ENCODE measurements around the gene PRRT4. TPM values are rescaled to one million over a fixed set of nuclear protein-coding genes. Genes with fewer than 3 reads are reported as not detected.

PRRT4 gene
- total RNA-seq, 1 experiment from 2014 or later = 0.91 TPM

GRCh38 chr7:128398016-128398840 is 36.7 kb upstream of the PRRT4 start:
- in situ Hi-C loops (cut with HindIII; ENCODE audit: low pct_unique_long_range_greater_than_20kb, low sequenced_read_pairs) = no loop called here
- peak; percentile 29 for DNase-seq (ENCODE audit: low read depth)

GRCh38 chr7:128396357-128396756 is 34.9 kb upstream of the PRRT4 start:
- DNase-seq (ENCODE audit: low read depth) = no peak
- in situ Hi-C loops (cut with HindIII; ENCODE audit: low pct_unique_long_range_greater_than_20kb, low sequenced_read_pairs) = no loop called here

DNA sequence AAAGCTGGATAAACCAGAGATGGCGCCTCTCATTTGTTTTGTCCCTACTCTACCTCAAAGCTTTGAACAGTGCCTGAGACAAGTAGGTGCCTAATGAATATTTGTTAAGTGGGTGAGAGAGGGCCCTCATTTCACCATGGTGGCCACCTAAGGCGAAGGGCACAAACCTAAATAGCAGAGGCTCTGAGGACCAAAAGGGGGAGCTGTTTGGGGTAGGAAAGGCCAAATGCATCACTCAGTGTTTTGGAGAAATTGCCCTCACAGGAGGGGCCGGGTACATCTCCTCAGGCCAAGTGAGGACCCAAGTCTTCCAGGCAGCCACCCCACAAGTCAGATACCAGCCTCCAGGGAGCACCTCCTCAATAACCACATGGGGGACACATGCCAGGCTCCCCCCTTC is 34.3 kb upstream of the PRRT4 start:
- in situ Hi-C loops (cut with HindIII; ENCODE audit: low pct_unique_long_range_greater_than_20kb, low sequenced_read_pairs) = no loop called here
- no peak for DNase-seq (ENCODE audit: low read depth)

DNA sequence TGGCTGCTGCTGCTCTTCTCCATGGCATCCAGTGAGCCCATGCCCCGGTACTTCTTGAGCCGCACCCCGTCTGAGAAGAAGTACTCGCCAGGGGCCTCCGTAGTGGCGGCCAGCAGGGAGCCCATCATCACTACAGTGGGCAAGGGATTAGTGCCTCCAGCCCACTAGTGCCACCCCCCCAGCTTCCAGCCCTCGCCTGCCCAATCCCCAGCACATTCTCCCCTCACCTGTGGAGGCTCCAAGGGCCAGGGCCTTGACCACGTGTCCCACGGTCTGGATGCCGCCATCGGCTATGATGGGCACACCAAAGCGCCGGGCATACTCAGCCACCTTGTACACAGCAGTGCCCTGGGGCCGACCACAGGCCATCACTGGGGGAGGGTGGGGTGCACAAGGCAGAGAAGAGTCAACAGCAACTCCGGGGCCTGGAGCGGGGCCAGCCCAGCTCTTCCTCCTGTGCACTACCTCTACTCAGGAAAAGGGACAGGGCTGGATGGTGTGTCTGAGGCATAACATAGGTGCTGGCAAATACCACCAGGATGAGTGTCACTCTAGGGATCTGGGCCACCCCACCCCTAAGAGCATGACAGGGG is 33.5 kb upstream of the PRRT4 start:
- no peak for DNase-seq (ENCODE audit: low read depth)
- in situ Hi-C loops (cut with HindIII; ENCODE audit: low pct_unique_long_range_greater_than_20kb, low sequenced_read_pairs) = no loop called here

GRCh38 chr7:128393526-128394330 is 32.2 kb upstream of the PRRT4 start:
- no peak for DNase-seq (ENCODE audit: low read depth)
- in situ Hi-C loops (cut with HindIII; ENCODE audit: low pct_unique_long_range_greater_than_20kb, low sequenced_read_pairs) = no loop called here

DNA sequence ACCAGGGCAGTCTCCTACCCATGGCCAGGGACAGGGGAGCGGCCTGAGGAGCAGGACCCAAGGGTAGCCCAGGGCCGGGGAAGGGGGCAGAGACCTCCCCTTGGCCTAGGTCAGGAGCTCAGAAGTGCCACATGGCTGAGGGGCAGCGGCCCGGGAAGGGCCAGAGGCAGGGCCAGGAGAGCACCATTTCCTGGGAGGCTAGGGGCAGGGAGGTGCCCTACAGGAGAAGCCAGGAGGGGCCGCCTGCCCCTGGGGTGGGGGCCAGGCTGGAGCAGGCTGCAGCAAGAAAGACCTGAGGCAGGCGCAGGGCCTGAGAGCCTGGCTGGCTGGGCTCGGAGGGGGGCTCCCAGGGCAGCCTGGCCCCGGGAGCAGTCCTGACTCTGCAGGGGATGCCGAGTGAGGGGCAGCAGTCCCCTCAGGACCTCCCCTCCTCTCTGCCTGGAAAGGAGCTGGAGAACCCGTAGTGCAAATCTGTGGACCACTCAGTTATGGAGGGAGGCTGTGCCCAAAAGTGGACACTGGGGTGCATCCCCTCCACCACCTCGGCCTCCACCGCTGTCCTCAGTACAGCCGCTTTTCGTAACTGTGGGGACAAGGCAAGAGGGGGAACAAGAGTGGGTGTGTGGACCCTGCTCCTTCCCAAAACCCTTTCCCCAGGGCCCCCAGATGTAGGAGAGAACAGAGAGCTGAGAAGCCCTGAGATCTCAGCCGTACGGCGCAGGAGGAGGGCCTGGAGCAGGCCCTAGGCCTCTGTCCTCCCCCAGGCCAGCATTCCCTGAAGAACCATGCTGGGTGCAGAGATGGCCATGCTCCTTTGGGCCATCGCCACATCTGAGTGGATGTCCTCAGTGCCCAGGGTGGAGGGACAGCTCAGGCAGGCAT is 31.2 kb upstream of the PRRT4 start:
- in situ Hi-C loops (cut with HindIII; ENCODE audit: low pct_unique_long_range_greater_than_20kb, low sequenced_read_pairs) = no loop called here
- no peak for DNase-seq (ENCODE audit: low read depth)

DNA sequence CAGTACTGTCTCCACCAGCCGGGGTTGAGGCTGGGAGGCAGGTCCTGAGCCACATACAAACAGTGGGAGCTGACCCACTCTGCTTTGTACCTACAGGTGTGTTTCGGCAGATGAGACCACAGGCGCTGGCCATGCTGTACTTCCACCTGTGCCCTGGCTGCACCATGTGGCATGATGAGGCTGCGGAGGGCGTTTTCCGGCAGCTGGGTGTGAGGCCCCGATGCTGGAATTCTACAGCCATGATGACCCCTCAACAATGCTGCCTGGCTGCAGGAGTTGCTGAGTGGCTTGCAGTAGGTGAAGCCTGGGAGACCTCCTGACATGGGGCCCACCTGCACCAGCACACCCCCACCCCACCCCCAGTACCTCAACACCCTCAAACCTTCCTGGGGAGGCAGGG is 30.3 kb upstream of the PRRT4 start:
- in situ Hi-C loops (cut with HindIII; ENCODE audit: low pct_unique_long_range_greater_than_20kb, low sequenced_read_pairs) = no loop called here

GRCh38 chr7:128390871-128391565 is 29.5 kb upstream of the PRRT4 start:
- DNase-seq (ENCODE audit: low read depth) = no peak
- in situ Hi-C loops (cut with HindIII; ENCODE audit: low pct_unique_long_range_greater_than_20kb, low sequenced_read_pairs) = no loop called here

More for the DNA sequence above, 30.3 kb upstream of the PRRT4 start:
- DNase-seq (ENCODE audit: low read depth) = no peak

- in situ Hi-C loops (cut with HindIII; ENCODE audit: low pct_unique_long_range_greater_than_20kb, low sequenced_read_pairs) = no loop called here
- DNase-seq (ENCODE audit: low read depth) = no peak
These were observed 28.3 kb upstream of the PRRT4 start for GRCh38 chr7:128389618-128390329.

GRCh38 chr7:128389085-128389617 is 27.7 kb upstream of the PRRT4 start:
- in situ Hi-C loops (cut with HindIII; ENCODE audit: low pct_unique_long_range_greater_than_20kb, low sequenced_read_pairs) = no loop called here
- no peak for DNase-seq (ENCODE audit: low read depth)

DNA sequence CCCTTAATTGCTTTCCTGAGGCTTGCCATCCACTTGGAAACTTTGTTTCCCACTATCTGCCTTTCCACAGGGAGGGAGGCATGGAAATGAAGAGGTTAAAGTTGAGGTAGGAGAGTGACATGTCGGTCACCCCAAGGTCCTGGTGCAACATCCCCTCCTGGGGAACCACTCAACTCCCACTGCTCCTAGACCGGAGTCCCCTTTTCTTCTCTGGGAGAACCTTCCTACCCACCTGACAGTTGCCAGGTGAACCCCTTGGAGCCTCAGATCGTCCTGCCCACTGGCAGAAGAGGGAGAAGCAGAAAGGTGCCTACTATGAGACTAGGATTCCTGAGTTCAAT is 26.6 kb upstream of the PRRT4 start:
- DNase-seq (ENCODE audit: low read depth) = no peak
- in situ Hi-C loops (cut with HindIII; ENCODE audit: low pct_unique_long_range_greater_than_20kb, low sequenced_read_pairs) = no loop called here

DNA sequence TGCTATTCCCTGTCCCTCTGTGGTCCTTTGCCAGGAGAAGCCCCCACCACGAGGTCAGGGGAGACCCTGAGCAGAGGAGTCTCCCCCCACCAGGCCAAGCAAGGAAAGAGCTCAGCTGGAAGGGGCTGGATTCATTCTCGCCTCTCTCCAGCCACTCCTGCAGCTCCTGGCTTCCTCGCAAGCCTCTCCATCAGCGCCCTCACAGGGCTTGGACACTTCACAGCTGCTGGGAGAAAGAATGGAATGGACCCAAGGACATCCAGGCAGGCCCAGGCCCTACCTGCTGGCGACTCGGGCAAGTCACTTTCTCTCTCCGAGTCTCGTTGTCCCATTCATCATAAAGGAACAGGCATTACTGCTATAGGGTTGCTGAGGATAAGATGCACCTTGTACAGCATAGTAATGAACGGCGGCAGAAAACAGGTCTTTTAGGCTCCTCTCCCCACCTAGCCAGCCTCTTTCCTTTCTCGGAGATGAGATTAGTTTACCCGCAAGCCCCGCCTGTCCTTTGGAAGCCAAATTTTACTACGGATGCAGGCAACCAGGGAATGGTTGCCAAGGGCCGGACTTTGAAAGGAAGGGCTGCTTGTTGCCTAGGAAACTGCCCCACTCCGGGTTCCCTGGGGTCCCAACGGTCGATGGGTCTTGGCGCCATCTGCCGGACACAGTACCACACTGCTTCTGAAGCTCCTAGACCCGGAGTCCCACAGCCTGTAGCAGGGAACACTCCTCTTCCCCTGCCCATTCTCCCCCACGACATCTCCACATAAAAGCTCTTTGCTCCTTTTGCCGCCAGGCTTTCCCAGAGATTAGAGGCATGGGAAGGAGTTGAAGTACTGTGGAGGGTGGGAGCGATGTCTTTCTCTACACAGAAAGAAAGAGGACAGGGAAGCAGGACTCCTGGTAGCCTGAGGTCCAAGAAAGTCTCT is 26.0 kb upstream of the PRRT4 start:
- in situ Hi-C loops (cut with HindIII; ENCODE audit: low pct_unique_long_range_greater_than_20kb, low sequenced_read_pairs) = no loop called here
- peak; percentile 30 for DNase-seq (ENCODE audit: low read depth)

DNA sequence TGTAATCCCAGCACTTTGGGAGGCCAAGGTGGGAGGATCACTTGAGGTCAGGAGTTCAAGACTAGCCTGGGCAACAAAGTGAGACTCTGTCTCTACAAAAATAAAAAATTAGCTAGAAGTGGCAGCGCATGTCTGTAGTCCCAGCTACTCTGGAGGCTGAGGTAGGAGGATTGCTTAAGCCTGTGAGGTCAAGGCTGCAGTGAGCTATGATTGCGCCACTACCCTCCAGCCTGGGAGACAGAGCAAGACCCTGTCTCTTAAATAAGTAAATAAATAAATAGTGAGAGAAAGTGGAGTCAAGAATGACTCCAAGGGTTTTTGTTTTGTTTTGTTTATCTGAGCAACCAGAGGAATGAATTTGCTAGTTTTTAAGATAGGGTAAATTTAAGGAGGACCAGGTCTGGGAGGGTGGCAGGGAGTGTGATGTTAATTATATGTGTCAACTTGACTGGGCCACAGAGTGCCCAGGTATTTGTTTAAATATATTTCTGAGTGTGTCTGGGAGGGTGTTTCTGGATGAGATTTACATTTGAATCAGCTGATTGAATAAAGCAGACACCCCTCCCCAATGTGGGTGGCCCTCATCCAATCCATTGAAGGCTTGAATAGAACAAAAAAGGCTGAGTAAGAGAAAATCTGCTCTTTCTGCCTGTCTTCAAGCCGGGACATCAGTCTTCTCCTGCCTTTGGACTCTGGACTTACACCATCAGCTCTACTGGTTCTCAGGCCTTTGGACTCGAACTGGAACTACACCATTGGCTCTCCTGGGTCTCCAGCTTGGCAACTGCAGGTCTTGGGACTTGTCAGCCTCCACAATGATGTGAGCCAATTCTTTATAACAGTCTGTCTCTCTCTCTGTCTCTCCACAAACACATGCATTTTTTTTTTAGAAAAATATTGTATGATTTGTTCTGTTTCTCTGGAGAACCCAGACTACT is 24.8 kb upstream of the PRRT4 start:
- in situ Hi-C loops (cut with HindIII; ENCODE audit: low pct_unique_long_range_greater_than_20kb, low sequenced_read_pairs) = no loop called here

GRCh38 chr7:128384726-128385125 is 23.2 kb upstream of the PRRT4 start:
- in situ Hi-C loops (cut with HindIII; ENCODE audit: low pct_unique_long_range_greater_than_20kb, low sequenced_read_pairs) = no loop called here
- no peak for DNase-seq (ENCODE audit: low read depth)

More for the DNA sequence above, 24.8 kb upstream of the PRRT4 start:
- no peak for DNase-seq (ENCODE audit: low read depth)

- DNase-seq (ENCODE audit: low read depth) = no peak
- in situ Hi-C loops (cut with HindIII; ENCODE audit: low pct_unique_long_range_greater_than_20kb, low sequenced_read_pairs) = no loop called here
These were observed 22.3 kb upstream of the PRRT4 start for GRCh38 chr7:128383776-128384175.

Measured in Caki2 (cell line).